Skin of body (tissue), 1 donor: Measurements from ENCODE around the gene NRAP. TPM values are rescaled to one million over a fixed set of nuclear protein-coding genes. Genes with fewer than 3 reads are reported as not detected.

Experiments
- total RNA-seq: library from RNA; depleted of rRNA; stranded (reverse); fragments of >200 nt; gene quantifications from one replicate; pipeline ENCODE4 v1.2.3, GENCODE V29; 2014

Gene NRAP
- total RNA-seq, 1 donor from 2014 or later = 13.6 TPM

Other genes starting within 250 kb of the NRAP start
- not detected for gene HABP2, start 111.0 kb downstream of the NRAP start, total RNA-seq
- 21.8 TPM for gene CASP7, start 15.9 kb upstream of the NRAP start, total RNA-seq
- not detected for gene PLEKHS1, start 87.6 kb upstream of the NRAP start, total RNA-seq
- 8.2 TPM for gene DCLRE1A, start 190.0 kb upstream of the NRAP start, total RNA-seq
- gene NHLRC2, start 190.6 kb upstream of the NRAP start, total RNA-seq = 22.7 TPM